ENCODE data around the gene ASF1B.

GRCh38 chr19:14082675-14082960 lies 53.8 kb downstream of the ASF1B start:
- no peak for TF ChIP-seq CTCF (conservative IDR thresholded peaks at IDR 0.05; ENCODE audit: low read depth, low read length)
- no peak for TF ChIP-seq EZH2 (IDR thresholded peaks at IDR 0.05; ENCODE audit: borderline replicate concordance, low read depth, low read length, poor library complexity, severe bottlenecking)
